Esophagus squamous epithelium (tissue), 4 donors: ENCODE measurements around the gene ADD3.

Source experiments
- POLR2A ChIP-seq, 4 donors: fragments of 450-650 bp; IDR thresholded peaks; one replicate each; pipeline ENCODE4 v1.6.1; 2017; ENCODE audit warnings: antibody characterized with exemption in 4 of 4, mild to moderate bottlenecking in 4 of 4, moderate library complexity in 3 of 4
- TF ChIP-seq, protein P1 (sequence below), 6 experiments: fragments of 450-650 bp in 4 of 6; fragments of 200-600 bp in 2 of 6; sonication (generic) in 2 of 6; IDR thresholded peaks; one replicate each; pipeline ENCODE4 v1.5.1; 2016 to 2019; ENCODE audit warnings: antibody characterized with exemption in 6 of 6, mild to moderate bottlenecking in 4 of 6, moderate library complexity in 4 of 6

DNA sequence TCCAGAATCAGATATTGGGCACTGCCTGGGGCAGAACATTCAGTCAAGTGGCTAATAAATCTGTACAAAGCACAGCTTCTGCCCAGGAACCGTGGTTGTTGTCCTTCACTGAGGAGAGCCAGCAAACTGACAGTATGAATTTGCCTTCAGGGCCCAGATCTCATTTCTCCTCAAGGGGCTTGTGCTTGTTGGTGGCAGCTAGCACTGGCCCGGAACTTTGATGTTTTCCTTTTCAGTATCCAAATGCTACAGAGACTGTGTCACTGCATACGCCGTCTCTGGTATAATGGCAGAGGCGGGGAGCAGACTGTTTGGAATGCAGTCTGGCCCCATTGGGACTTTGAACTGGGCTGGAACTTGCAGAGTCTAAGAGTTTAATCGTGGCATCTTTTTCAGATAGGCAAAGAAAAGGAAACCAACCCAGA lies 30.4 kb upstream of the ADD3 start:
- TF ChIP-seq, protein P1, sequence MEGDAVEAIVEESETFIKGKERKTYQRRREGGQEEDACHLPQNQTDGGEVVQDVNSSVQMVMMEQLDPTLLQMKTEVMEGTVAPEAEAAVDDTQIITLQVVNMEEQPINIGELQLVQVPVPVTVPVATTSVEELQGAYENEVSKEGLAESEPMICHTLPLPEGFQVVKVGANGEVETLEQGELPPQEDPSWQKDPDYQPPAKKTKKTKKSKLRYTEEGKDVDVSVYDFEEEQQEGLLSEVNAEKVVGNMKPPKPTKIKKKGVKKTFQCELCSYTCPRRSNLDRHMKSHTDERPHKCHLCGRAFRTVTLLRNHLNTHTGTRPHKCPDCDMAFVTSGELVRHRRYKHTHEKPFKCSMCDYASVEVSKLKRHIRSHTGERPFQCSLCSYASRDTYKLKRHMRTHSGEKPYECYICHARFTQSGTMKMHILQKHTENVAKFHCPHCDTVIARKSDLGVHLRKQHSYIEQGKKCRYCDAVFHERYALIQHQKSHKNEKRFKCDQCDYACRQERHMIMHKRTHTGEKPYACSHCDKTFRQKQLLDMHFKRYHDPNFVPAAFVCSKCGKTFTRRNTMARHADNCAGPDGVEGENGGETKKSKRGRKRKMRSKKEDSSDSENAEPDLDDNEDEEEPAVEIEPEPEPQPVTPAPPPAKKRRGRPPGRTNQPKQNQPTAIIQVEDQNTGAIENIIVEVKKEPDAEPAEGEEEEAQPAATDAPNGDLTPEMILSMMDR (IDR thresholded peaks at IDR 0.05), result no peak
- no peak for TF ChIP-seq POLR2A (IDR thresholded peaks at IDR 0.05)
